Cardiac fibroblast (primary cell): ENCODE data around the gene PGR.
"Not testable (repeated sequence)": the region's sequence is repeated elsewhere in the genome, so short reads cannot be mapped to it uniquely, and the experiment has no call there.

Experiments used
- DNase-seq, 2 donors: peaks; one replicate each; pipeline versions ENCODE4 v3.0.0 to v3.0.0-alpha.2; 2010; ENCODE audit warnings: low read depth in 2 of 2
- H3K4me3 ChIP-seq, 2 donors: replicated peaks in 1 of 2; 1 replicate in 1 of 2; 2 replicates in 1 of 2; pipeline ENCODE4 v1.5.1; 2011; ENCODE audit warnings: low read depth in 2 of 2, low read length in 2 of 2, mild to moderate bottlenecking in 2 of 2, moderate library complexity in 1 of 2
- CTCF ChIP-seq: IDR thresholded peaks from one replicate; pipeline ENCODE4 v1.5.1; 2011; ENCODE audit warnings: low read depth, mild to moderate bottlenecking, low read length, inconsistent platforms

PGR gene

GRCh38 chr11:101022256-101022655, 107.4 kb downstream of the PGR start:
- no peak for TF ChIP-seq CTCF
- H3K4me3 ChIP-seq, result no peak overlapping the region
- no peak for DNase-seq

- H3K4me3 ChIP-seq, result no peak overlapping the region
- TF ChIP-seq CTCF, result no peak
These were observed 109.7 kb downstream of the PGR start for GRCh38 chr11:101019870-101020269.

GRCh38 chr11:101014600-101015285, 114.9 kb downstream of the PGR start:
- no peak overlapping the region for H3K4me3 ChIP-seq
- no peak for TF ChIP-seq CTCF
- DNase-seq, result no peak

More at GRCh38 chr11:101019870-101020269, 109.7 kb downstream of the PGR start:
- no peak for DNase-seq

- not testable (repeated sequence) for H3K4me3 ChIP-seq, DNase-seq
These were observed 115.9 kb downstream of the PGR start for GRCh38 chr11:101013702-101014101.

- DNase-seq, result no peak
These were observed 117.7 kb downstream of the PGR start for GRCh38 chr11:101011881-101012280.

GRCh38 chr11:101010899-101011298, 118.7 kb downstream of the PGR start:
- no peak for TF ChIP-seq CTCF
- DNase-seq, result no peak
- no peak overlapping the region for H3K4me3 ChIP-seq

More at GRCh38 chr11:101011881-101012280, 117.7 kb downstream of the PGR start:
- TF ChIP-seq CTCF, result no peak
- H3K4me3 ChIP-seq, result no peak overlapping the region

- TF ChIP-seq CTCF, result no peak
- DNase-seq, result no peak
- H3K4me3 ChIP-seq, result no peak overlapping the region
These were observed 119.9 kb downstream of the PGR start for GRCh38 chr11:101009690-101010055.
